Gastrocnemius medialis (tissue), 4 donors: Measurements from ENCODE around the gene HECTD4.

Source experiments
- POLR2A ChIP-seq, 2 donors: fragments of 450-650 bp; IDR thresholded peaks; one replicate each; pipeline ENCODE4 v1.6.1; 2017; ENCODE audit warnings: antibody characterized with exemption in 2 of 2, mild to moderate bottlenecking in 2 of 2, moderate library complexity in 2 of 2
- TF ChIP-seq, protein P1 (sequence below), 5 experiments: fragments of 450-650 bp in 3 of 5; fragments of 200-600 bp in 2 of 5; sonication (generic) in 2 of 5; IDR thresholded peaks in 4 of 5; conservative IDR thresholded peaks in 1 of 5; 1 replicate in 4 of 5; 2 replicates in 1 of 5; pipeline ENCODE4 v1.5.1; 2016 to 2019; ENCODE audit warnings: antibody characterized with exemption in 5 of 5, mild to moderate bottlenecking in 3 of 5, moderate library complexity in 3 of 5

DNA sequence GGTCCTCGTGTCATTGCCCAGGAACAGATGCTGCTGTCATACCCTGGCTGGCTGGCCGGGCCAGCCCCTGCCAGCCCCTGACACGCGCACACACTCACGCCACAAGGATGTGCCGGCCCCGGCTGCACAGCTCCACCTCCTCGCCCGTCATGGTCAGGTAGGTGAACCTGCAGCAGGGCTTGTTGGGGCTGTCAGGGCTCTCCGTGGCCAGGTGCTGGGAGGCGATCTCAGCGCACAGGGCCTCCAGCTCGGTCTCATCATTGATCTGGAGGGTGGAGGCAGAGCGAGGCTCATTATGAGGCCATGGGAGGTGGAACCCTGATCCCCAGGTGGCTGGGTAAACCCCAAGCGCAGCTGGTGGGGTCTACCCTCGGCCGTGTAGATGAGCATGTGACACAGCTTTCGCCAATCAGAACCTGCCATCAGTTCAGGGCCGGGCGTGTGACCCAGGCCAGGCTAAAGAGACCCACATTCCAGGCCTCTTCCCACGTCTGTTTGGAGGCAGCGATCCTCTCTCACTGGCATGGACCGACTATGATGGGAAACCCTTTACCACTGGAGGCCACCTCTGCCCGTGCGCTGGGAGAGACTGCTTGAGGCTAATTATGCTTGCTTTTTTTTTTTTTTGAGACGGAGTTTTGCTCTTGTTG, 218.1 kb downstream of the HECTD4 start:
- TF ChIP-seq, protein P1, sequence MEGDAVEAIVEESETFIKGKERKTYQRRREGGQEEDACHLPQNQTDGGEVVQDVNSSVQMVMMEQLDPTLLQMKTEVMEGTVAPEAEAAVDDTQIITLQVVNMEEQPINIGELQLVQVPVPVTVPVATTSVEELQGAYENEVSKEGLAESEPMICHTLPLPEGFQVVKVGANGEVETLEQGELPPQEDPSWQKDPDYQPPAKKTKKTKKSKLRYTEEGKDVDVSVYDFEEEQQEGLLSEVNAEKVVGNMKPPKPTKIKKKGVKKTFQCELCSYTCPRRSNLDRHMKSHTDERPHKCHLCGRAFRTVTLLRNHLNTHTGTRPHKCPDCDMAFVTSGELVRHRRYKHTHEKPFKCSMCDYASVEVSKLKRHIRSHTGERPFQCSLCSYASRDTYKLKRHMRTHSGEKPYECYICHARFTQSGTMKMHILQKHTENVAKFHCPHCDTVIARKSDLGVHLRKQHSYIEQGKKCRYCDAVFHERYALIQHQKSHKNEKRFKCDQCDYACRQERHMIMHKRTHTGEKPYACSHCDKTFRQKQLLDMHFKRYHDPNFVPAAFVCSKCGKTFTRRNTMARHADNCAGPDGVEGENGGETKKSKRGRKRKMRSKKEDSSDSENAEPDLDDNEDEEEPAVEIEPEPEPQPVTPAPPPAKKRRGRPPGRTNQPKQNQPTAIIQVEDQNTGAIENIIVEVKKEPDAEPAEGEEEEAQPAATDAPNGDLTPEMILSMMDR (IDR thresholded peaks at IDR 0.05 in 4 of 5, conservative IDR thresholded peaks at IDR 0.05 in 1 of 5): no peak
- no peak for TF ChIP-seq POLR2A (IDR thresholded peaks at IDR 0.05)
